GM18505 (cell line): ENCODE results near the gene DNMT3A.

Experiments used
- ATAC-seq: cut with Tn5 transposase; IDR thresholded peaks from one replicate; pipeline ENCODE4 v1.9.1; 2021; ENCODE audit not compliant: unreplicated experiment
- POLR2A ChIP-seq: IDR thresholded peaks from 4 replicates; pipeline ENCODE4 v1.6.1; 2011; ENCODE audit warnings: borderline replicate concordance; ENCODE audit not compliant: insufficient read depth, insufficient read length; ENCODE audit errors: extremely low read depth

Gene DNMT3A

GRCh38 chr2:25368660-25369059 lies 26.9 kb upstream of the DNMT3A start:
- TF ChIP-seq POLR2A: no peak

GRCh38 chr2:25367296-25367695 lies 25.6 kb upstream of the DNMT3A start:
- no peak for ATAC-seq
- TF ChIP-seq POLR2A: no peak

More at GRCh38 chr2:25368660-25369059, 26.9 kb upstream of the DNMT3A start:
- no peak for ATAC-seq

- no peak for TF ChIP-seq POLR2A
Measured at GRCh38 chr2:25366629-25367028, 24.9 kb upstream of the DNMT3A start.

DNA sequence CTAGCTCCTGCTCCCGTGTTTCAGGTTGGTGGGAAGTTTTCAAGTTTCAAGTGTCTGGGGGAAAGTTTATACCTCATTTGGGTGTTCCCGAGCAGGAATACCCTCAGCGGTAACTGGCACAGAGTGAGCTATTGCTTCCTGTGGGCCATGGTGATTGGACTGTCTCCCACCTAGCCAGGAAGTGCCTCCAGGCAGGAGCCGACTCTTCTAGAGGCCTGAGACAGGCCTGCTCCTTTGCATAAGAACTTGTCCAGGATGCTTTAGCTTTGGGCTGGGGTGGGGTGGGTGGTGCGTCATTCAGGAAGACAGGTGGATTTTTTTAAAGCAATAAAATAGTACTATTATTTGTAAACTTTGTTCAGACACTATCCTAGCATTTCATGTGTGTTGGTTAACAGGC lies 23.5 kb upstream of the DNMT3A start:
- TF ChIP-seq POLR2A: no peak
- no peak for ATAC-seq

More at GRCh38 chr2:25366629-25367028, 24.9 kb upstream of the DNMT3A start:
- ATAC-seq: no peak

DNA sequence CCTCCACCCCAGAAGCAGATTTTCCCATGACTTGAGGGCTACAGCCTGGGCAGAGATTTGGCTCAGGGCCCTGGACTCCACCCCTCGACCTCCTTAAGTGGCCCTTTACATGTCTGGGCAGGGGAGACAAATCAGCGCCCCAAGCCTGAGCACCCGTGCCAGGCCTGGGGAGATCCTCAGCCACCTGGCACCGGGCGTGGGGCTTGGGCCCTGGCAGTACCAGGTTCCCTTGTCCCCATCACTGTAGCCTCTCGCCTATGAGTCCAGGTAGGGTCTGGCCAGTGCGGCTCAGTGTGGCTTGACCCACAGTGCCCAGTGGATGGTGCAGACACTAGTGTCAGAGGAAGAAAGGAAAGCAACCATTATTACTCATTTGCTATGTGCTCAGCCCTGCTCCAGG lies 22.0 kb upstream of the DNMT3A start:
- TF ChIP-seq POLR2A: no peak
- ATAC-seq: no peak

GRCh38 chr2:25362434-25363145 lies 20.9 kb upstream of the DNMT3A start:
- ATAC-seq: peak; percentile 58
- TF ChIP-seq POLR2A: peak; percentile 4

- ATAC-seq: peak; percentile 75
- TF ChIP-seq POLR2A: peak; percentile 88
Measured at GRCh38 chr2:25362049-25362433, 20.3 kb upstream of the DNMT3A start.

- TF ChIP-seq POLR2A: no peak
- no peak for ATAC-seq
Measured at GRCh38 chr2:25361261-25362048, 19.7 kb upstream of the DNMT3A start.

- TF ChIP-seq POLR2A: no peak
- ATAC-seq: no peak
Measured at GRCh38 chr2:25358836-25359235, 17.1 kb upstream of the DNMT3A start.

GRCh38 chr2:25358249-25358815 lies 16.6 kb upstream of the DNMT3A start:
- no peak for TF ChIP-seq POLR2A
- ATAC-seq: no peak

DNA sequence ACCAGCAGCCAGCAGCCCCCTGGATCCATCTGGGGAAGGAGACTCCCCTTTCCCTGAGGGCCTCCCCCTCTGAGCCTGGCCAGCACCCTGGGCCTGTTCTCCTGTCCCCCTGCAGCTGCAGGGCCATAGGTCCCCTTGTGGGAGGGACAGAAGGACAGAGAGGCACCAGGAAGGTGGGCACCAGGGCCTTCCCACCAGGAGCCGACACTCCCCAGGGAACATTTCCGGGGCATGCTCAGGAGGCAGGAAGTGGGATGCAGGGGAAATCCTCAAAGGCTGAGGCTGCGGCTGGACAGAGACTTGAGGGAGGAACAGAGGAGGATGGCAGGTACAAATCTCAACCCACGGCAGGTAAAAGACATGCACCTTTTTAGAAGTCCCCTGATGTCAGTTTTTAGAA lies 14.4 kb upstream of the DNMT3A start:
- ATAC-seq: no peak
- TF ChIP-seq POLR2A: no peak

DNA sequence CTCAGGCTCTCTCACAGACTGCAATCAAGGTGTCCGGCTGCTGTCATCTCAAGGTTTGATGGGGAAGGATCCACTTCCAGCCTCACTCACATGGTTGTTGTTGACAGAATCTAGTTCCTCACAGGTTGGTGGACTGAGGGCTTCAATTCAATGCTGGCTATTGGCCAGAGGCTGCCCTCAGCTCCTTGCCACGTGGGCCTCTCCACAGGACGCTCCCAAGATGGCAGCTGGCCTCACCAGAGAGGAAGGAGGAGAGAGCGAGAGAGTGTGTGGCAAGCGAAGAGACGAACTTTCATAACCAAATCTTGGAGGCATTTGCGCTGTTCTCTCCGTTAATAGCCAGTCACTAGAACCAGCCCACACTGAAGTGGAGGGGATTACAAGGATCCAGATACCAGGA lies 13.5 kb upstream of the DNMT3A start:
- TF ChIP-seq POLR2A: no peak
- ATAC-seq: no peak

DNA sequence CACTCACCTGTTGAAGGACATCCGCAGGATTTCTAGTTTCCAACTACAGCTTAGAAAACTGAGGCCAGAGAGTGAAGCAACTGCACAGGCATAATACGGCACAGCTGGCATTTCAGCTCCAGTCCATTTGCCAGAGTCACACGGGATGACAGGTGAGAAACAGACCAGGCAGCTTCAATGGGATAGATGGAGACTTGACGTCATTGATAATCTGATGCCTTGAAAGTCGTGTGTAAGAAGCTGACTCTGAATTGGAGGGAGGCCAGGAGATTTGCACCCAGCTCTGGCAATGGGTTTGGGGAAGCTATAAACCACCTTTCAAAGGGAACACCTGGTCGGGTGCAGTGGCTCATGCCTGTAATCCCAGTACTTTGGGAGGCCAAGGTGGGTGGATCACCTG lies 12.4 kb upstream of the DNMT3A start:
- TF ChIP-seq POLR2A: no peak
- ATAC-seq: no peak

- TF ChIP-seq POLR2A: no peak
- no peak for ATAC-seq
Measured at GRCh38 chr2:25349397-25349796, 7.7 kb upstream of the DNMT3A start.
